HG03442 (cell line): ENCODE results near the gene OR11A1.

Experiments
- ATAC-seq: cut with Tn5 transposase; IDR thresholded peaks from one replicate; pipeline ENCODE4 v1.9.1; 2021; ENCODE audit warnings: mild to moderate bottlenecking, moderate library complexity; ENCODE audit not compliant: unreplicated experiment

OR11A1 gene

DNA sequence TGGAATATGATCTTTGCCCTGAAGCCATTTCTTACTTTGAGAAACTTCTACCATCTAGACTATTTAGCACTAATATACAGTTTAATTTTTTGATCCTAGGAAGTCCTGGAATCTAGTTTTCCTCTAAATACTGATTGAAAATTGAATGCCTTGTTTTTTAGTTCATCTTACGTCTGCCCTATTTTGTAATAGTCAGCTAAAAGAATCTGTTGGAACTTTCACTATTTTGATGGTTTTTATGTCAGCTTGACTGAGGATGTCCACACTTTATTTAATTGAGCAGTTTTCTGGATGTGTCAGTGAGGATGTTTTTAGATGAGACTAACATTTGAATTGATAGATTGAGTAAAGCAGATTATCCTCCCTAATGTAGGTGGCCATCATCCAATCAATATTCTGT lies 53.1 kb downstream of the OR11A1 start:
- no peak for ATAC-seq

DNA sequence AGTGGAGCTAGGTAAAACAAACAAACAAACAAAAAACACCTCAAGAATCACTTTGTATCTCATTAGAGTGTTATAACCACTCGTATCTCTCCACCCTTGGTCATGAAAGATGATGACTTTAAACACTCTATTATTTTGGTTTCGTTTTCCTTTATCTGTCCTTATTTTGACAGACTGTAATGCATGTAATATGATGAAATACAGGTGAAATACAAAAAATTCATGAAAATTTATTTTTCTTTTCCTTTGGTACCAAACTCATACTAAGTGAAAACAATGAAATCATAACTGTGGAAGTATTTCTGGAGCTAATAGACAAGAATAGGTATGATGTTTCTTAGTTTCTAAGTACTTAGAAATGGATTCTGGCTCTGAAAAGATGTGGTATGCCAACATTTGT lies 57.3 kb downstream of the OR11A1 start:
- no peak for ATAC-seq

DNA sequence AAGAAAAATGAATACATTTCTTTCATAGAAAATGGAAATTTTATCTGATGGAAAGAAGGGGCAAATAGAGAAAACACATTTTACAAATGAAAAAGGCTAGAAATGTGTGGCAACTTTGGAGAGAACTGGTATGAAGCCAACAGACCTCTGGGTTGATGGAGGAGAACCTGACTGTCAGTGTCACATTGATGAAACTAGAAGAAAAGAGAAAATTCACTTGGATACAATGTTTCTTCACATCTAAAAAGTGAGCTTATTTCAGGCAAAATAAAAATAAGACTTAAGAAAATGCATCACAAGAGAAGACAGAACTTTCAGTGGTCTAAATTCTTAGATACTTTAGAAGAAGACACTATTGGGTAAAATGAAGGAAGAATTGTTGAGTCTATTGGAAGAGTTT lies 61.5 kb downstream of the OR11A1 start, which contains the start of gene OR12D2:
Gene OR12D2, plus strand, starts transcription at position 301 of the 400 bp plus-strand sequence. CDS start 1,069 bp downstream, outside the sequence.
- ATAC-seq, result no peak

DNA sequence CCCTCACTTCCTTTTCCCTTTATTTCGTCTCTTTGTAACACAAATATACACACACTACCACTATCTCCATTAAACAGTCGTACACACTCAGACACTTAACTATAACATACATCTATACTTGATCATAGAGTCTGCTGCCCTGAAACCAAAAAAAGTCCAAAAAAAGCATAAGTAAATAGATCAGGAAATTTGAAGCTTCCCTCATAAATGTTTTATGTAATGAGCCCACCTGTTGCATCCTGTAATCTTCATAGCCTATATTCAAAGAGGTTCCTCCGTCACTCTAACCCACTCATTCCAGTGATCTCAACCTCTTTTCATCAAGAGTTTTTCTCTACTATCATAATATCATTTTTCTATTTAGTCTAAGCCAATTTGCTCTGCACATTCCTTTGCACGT lies 68.3 kb downstream of the OR11A1 start:
- ATAC-seq, result no peak

DNA sequence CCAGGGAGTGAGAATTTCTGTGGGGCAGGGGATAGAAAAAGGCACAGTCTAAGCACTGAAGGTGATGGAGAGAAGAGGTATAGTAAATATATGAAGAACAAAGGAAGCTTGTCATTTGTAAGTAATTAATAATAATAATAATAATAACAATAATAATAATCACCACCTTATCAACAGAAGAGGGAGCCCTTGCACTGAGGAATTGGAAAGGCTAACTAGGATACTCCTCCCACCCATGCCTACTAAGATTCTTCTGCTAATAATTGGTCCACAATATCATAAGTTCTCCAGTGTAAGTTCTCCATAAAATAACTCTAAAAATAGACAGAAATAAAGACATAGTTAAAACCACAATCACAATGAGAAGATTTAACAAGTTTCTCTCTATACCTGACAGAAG lies 80.9 kb downstream of the OR11A1 start:
- no peak for ATAC-seq
